ENCODE measurements around the gene EPHA5.

EPHA5 gene

DNA sequence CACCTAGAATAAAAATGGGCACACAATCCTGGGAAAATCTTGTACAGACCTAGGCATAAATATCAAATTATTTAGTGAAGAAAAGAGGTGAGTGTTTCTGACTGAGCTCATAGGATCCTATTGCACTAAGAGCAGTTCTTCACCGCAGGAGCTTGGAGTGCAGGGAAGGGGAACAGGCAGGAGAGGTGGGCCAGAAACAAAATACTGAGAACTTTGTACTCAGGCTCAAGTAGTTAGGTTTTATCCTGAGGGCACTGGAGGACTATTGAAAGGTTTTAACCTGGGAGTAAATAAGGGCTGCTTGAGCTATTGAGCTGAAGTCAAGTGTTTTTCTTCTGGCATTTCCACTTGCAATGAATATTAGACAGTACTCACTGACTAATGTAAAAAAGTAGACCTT is 12.2 kb downstream of the EPHA5 start:
- Histone ChIP-seq H3K36me3 (ENCODE audit: control insufficient read depth, insufficient read depth, low read length) (no peaks in the 10 kb centered on the region), H3K4me3 (replicated peaks; ENCODE audit: low read depth, low read length) (no peak overlapping the region), H3K27me3 (replicated peaks; ENCODE audit: control insufficient read depth, insufficient read depth, low read length) (no peaks in the 10 kb centered on the region)
- no peak for DNase-seq (ENCODE audit: extremely low read depth, insufficient read length)
- TF ChIP-seq, protein P1, sequence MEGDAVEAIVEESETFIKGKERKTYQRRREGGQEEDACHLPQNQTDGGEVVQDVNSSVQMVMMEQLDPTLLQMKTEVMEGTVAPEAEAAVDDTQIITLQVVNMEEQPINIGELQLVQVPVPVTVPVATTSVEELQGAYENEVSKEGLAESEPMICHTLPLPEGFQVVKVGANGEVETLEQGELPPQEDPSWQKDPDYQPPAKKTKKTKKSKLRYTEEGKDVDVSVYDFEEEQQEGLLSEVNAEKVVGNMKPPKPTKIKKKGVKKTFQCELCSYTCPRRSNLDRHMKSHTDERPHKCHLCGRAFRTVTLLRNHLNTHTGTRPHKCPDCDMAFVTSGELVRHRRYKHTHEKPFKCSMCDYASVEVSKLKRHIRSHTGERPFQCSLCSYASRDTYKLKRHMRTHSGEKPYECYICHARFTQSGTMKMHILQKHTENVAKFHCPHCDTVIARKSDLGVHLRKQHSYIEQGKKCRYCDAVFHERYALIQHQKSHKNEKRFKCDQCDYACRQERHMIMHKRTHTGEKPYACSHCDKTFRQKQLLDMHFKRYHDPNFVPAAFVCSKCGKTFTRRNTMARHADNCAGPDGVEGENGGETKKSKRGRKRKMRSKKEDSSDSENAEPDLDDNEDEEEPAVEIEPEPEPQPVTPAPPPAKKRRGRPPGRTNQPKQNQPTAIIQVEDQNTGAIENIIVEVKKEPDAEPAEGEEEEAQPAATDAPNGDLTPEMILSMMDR (IDR thresholded peaks at IDR 0.05; ENCODE audit: insufficient read depth, low read length, poor library complexity, severe bottlenecking): no peak

DNA sequence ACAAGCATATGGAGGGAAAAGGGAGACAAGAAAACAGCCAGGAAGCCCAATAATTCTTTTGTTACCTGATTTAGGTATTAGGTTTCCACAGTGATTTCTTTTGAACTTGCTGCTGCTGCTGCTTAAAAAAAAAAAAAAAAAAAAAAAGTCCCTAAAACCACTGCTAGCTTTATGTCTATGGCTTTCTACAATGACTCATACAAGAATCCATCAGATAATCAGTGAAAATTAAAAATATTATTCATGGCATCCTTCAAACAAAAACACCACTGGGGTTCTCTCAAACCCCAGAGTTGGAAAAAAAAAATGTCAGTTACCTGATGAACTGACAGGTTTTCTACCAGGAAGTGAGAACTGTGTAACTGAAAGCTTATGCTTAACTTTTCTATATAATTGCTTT is 14.3 kb downstream of the EPHA5 start:
- Histone ChIP-seq H3K4me3 (replicated peaks; ENCODE audit: low read depth, low read length) (no peak overlapping the region), H3K27me3 (replicated peaks; ENCODE audit: control insufficient read depth, insufficient read depth, low read length) (no peaks in the 10 kb centered on the region), H3K36me3 (ENCODE audit: control insufficient read depth, insufficient read depth, low read length) (no peaks in the 10 kb centered on the region)
- TF ChIP-seq, protein P1 (IDR thresholded peaks at IDR 0.05; ENCODE audit: insufficient read depth, low read length, poor library complexity, severe bottlenecking): no peak
- DNase-seq (ENCODE audit: extremely low read depth, insufficient read length): no peak

DNA sequence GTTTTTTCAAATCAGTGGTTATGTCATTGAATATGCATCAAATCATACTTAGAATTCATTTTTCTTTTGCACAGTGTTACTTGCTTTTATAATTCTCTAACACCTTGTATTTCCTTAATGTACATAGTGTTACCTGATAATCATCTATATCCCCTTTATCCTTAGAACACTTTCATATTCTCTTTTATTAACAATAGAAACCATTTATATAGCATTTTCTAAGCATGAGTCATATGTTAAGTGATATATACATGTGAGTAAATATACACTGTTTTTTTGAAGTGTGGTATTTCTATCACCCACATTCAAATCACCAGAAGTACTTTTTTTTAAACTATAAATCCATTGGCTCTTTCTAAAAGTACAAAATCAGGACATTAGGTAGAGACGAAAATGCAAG is 15.3 kb downstream of the EPHA5 start:
- no peaks in the 10 kb centered on the region for H3K27me3 ChIP-seq (replicated peaks; ENCODE audit: control insufficient read depth, insufficient read depth, low read length)
- no peak for DNase-seq (ENCODE audit: extremely low read depth, insufficient read length)
- TF ChIP-seq, protein P1 (IDR thresholded peaks at IDR 0.05; ENCODE audit: insufficient read depth, low read length, poor library complexity, severe bottlenecking): no peak
- no peak overlapping the region for H3K4me3 ChIP-seq (replicated peaks; ENCODE audit: low read depth, low read length)
- H3K36me3 ChIP-seq (ENCODE audit: control insufficient read depth, insufficient read depth, low read length): no peaks in the 10 kb centered on the region

DNA sequence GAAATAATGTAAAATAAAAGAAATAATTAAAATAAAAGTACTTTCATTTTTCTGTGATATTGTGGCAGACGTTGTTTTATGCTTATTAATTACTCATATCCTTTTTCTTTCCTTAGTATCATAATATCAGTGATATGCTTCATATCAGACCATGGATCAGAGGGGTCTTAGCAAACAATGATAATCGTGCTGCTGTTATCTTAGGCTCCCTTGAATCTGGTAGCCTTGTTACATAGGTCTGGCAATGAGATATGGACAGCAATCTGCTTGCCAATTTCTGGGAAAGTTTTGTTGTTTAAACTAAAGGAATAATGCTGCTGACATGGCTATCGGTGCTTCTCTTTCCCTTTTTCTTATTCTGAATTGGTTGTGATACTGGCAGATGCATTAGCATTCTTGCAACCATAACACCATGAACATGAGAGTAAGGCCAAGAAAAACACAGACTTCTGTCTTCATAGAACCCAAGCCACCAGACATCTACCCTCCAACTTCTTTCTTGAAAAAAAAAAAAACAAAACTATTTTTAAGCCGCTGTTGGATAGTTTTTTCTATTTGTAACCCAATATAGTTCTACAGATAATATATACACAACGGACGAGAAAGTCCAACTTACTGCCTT is 16.4 kb downstream of the EPHA5 start:
- no peak for DNase-seq (ENCODE audit: extremely low read depth, insufficient read length)
- TF ChIP-seq, protein P1 (IDR thresholded peaks at IDR 0.05; ENCODE audit: insufficient read depth, low read length, poor library complexity, severe bottlenecking): no peak
- no peaks in the 10 kb centered on the region for H3K36me3 ChIP-seq (ENCODE audit: control insufficient read depth, insufficient read depth, low read length)
- H3K27me3 ChIP-seq (replicated peaks; ENCODE audit: control insufficient read depth, insufficient read depth, low read length): no peaks in the 10 kb centered on the region
- no peak overlapping the region for H3K4me3 ChIP-seq (replicated peaks; ENCODE audit: low read depth, low read length)

DNA sequence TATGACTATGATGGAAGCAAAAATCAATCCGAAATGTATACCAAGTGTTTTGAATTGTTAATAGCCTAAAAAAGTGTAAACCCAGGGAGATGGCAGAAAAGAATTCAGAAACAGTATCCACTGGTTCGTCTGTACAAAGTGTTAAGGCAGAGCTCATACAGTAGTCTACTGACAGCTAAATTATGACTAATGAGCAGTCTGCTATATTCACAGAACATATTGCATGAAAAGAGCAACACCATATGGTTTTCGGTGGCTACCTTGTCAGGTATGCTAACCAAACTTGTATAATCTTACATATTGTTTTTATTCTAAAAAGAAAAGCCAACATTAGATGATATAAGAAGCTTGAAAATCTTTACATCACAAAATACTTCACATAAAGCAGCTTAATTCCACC is 18.5 kb downstream of the EPHA5 start:
- H3K27me3 ChIP-seq (replicated peaks; ENCODE audit: control insufficient read depth, insufficient read depth, low read length): no peaks in the 10 kb centered on the region
- no peak for DNase-seq (ENCODE audit: extremely low read depth, insufficient read length)
- H3K36me3 ChIP-seq (ENCODE audit: control insufficient read depth, insufficient read depth, low read length): no peaks in the 10 kb centered on the region
- H3K4me3 ChIP-seq (replicated peaks; ENCODE audit: low read depth, low read length): no peak overlapping the region
- TF ChIP-seq, protein P1 (IDR thresholded peaks at IDR 0.05; ENCODE audit: insufficient read depth, low read length, poor library complexity, severe bottlenecking): no peak

DNA sequence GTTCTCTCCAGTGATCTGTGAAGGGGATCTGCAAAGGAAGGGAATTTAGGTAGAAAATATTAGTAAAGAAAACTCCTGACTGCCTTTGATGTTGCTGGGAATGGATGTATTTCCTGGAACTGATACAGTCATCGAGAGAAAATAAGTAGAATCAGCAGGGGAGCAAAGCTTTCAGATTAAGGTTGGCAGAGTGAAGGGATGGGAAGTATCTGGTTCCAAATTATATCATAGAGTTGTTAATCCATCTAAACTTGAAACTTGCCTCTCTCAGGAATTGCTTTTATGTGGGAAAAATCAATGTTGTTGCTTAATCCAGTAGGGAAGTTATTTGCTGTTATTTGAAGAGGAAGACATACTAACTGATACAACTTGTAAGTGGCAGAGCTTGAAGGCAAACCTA is 19.3 kb downstream of the EPHA5 start:
- no peak for DNase-seq (ENCODE audit: extremely low read depth, insufficient read length)
- H3K36me3 ChIP-seq (ENCODE audit: control insufficient read depth, insufficient read depth, low read length): no peaks in the 10 kb centered on the region

More for the DNA sequence above, 19.3 kb downstream of the EPHA5 start:
- Histone ChIP-seq H3K27me3 (replicated peaks; ENCODE audit: control insufficient read depth, insufficient read depth, low read length) (no peaks in the 10 kb centered on the region), H3K4me3 (replicated peaks; ENCODE audit: low read depth, low read length) (no peak overlapping the region)
- TF ChIP-seq, protein P1 (IDR thresholded peaks at IDR 0.05; ENCODE audit: insufficient read depth, low read length, poor library complexity, severe bottlenecking): no peak

Data from GM06990 (cell line).